Esophagus (tissue), 2 donors: Measurements from ENCODE around the gene RAB5IF. TPM values are rescaled to one million over a fixed set of nuclear protein-coding genes. Genes with fewer than 3 reads are reported as not detected.
A peak's percentile ranks its signal among the peaks of the same experiment; 100 is the strongest.

Source experiments
- H3K27ac ChIP-seq, 2 donors: one replicate each; pipeline ENCODE4 v1.5.1; 2013; ENCODE audit warnings: low read depth in 2 of 2, mild to moderate bottlenecking in 2 of 2, inconsistent platforms in 1 of 2, low read length in 1 of 2, moderate library complexity in 1 of 2
- H3K27me3 ChIP-seq, 2 donors: one replicate each; pipeline ENCODE4 v1.6.1; 2013; ENCODE audit warnings: low read length in 2 of 2, control low read depth in 1 of 2, mild to moderate bottlenecking in 1 of 2; ENCODE audit not compliant: insufficient read depth in 2 of 2, control insufficient read depth in 1 of 2
- H3K36me3 ChIP-seq, 2 donors: one replicate each; pipeline ENCODE4 v1.6.1; 2013; ENCODE audit warnings: low read length in 1 of 2; ENCODE audit not compliant: control insufficient read depth in 2 of 2, insufficient read depth in 2 of 2
- H3K4me1 ChIP-seq, 2 donors: one replicate each; pipeline ENCODE4 v1.6.1; 2013; ENCODE audit warnings: low read length in 1 of 2; ENCODE audit not compliant: control insufficient read depth in 2 of 2, insufficient read depth in 2 of 2
- H3K4me3 ChIP-seq, 2 donors: one replicate each; pipeline ENCODE4 v1.5.1; 2013; ENCODE audit warnings: low read length in 2 of 2, mild to moderate bottlenecking in 2 of 2, low read depth in 1 of 2, moderate library complexity in 1 of 2
- H3K9me3 ChIP-seq, 2 donors: one replicate each; pipeline ENCODE4 v1.6.1; 2013; ENCODE audit warnings: mild to moderate bottlenecking in 2 of 2, low read depth in 1 of 2, low read length in 1 of 2, moderate library complexity in 1 of 2; ENCODE audit not compliant: control insufficient read depth in 2 of 2, insufficient read depth in 1 of 2
- WGBS, 2 donors: extraction: QIAGEN DNeasy Blood & Tissue Kit; methylation state at CpG; one replicate each; pipeline ENCODE4 v1.1.7; 2013; 5-methylcytosine and 5-hydroxymethylcytosine counted together
- polyA plus RNA-seq, 2 donors: library from polyadenylated mRNA; stranded (reverse); fragments of 200-250 nt; gene quantifications; one replicate each; pipeline ENCODE4 v1.2.3, GENCODE V29; 2013
- donor health status: healthy with polysubstance abuse.
- donor health status: Bipolar disorder and iron deficiency.

RAB5IF gene
- polyA plus RNA-seq, 2 donors = 262 to 270 TPM

DNA sequence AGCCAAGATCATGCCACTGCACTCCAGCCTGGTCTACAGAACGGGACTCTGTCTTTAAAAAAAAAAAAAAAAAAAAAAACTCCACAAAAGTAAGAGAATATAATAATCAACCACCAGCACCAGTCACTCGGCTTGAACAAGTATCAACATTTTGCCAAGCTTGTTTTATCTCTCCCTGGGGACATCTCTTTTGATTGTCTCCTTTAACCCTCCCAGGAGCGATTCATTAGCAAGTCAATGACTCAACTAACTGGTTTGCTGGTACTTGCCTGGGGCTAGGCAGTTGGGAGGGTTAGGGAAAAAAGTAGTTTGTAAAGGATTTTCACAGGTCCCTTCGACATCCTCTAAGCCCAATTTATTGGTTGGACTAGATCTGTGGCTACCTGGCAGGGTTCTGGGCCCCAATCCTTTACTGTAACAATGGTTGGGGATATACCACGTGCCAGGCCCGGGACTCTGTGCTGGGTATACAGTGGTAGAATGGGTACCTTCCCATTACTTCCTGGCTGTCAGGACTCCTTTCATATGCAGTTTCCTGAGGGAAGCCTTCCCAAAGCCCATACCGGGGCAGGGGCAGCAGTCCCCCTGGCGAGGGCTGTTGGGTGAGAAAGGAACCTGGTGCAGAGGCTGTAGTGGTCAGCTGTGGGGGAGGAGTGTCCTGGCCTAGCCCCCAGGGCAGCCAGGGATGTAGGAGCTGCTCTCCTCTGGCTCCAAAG lies 20.0 kb upstream of the RAB5IF start:
- H3K4me3 ChIP-seq = no peak overlapping the region
- peak overlapping the region; percentile 26 to 62 for H3K27ac ChIP-seq
- H3K4me1 ChIP-seq = peaks cover 0 to 3% of the 10 kb centered on the region in 2 donors
- no peaks in the 10 kb centered on the region for H3K27me3 ChIP-seq
- H3K36me3 ChIP-seq = no peaks in the 10 kb centered on the region
- no peaks in the 10 kb centered on the region for H3K9me3 ChIP-seq
- 44 to 62% methylated on average over 8 of the region's 8 CpGs for WGBS, 2 donors

DNA sequence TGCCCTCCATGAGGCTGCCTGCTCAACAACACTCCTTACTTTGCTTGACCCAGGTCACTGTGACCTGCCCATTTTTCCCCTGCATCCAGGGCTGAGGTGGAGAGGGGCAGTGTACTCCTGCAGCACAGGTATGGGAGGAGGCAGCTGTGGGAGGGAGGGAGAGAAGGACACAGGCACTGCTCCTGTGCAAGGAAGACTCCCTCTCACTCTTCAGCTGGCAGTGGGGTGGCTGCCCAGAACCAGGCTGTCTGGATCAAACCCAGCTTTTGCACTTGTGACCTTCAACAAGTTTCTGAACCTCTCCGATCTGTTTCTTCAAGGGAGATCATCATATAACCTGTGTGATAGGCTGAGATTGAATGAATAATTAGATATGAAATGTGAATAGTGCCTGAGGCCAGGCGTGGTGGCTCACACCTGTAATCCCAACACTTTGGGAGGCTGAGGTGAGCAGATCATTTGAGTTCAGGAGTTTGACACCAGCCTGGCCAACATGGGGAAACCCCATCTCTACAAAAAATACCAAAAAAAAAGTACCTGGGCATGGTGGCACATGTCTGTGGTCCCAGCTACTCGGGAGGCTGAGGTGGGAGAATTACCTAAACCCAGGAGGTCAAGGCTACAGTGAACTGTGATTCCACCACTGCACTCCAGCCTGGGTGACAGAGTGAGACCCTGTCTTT lies 18.1 kb upstream of the RAB5IF start:
- Histone ChIP-seq H3K27me3 (no peaks in the 10 kb centered on the region), H3K36me3 (no peaks in the 10 kb centered on the region), H3K4me1 (peaks cover 0 to 3% of the 10 kb centered on the region in 2 donors), H3K9me3 (no peaks in the 10 kb centered on the region), H3K4me3 (no peak overlapping the region), H3K27ac (no peak overlapping the region)
- 73 to 78% methylated on average over 3 of the region's 3 CpGs for WGBS, 2 donors

DNA sequence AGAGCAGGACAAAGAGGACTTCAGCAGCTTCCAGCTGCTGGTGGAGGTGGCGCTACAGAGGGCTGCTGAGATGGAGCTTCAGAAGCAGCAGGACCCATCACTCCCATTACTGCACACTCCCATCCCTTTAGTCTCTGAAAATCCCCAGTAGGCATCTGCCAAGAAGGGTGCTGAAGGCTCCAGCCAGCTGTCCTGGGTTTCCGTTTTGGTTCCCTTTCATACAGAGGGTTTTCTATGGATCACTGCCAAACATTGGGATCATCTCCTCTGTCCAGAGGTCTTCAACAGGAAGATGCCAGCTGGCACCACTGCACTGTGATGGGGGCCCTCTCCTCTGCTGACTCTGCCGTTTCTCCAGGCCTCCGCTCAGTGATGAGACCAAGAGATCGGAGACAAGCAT lies 14.3 kb upstream of the RAB5IF start:
- H3K4me1 ChIP-seq = no peaks in the 10 kb centered on the region
- no peaks in the 10 kb centered on the region for H3K9me3 ChIP-seq
- peaks cover 0 to 2% of the 10 kb centered on the region in 2 donors for H3K36me3 ChIP-seq
- H3K4me3 ChIP-seq = no peak overlapping the region
- 80 to 82% methylated on average over 5 of the region's 5 CpGs for WGBS, 2 donors
- H3K27ac ChIP-seq = no peak overlapping the region
- no peaks in the 10 kb centered on the region for H3K27me3 ChIP-seq

DNA sequence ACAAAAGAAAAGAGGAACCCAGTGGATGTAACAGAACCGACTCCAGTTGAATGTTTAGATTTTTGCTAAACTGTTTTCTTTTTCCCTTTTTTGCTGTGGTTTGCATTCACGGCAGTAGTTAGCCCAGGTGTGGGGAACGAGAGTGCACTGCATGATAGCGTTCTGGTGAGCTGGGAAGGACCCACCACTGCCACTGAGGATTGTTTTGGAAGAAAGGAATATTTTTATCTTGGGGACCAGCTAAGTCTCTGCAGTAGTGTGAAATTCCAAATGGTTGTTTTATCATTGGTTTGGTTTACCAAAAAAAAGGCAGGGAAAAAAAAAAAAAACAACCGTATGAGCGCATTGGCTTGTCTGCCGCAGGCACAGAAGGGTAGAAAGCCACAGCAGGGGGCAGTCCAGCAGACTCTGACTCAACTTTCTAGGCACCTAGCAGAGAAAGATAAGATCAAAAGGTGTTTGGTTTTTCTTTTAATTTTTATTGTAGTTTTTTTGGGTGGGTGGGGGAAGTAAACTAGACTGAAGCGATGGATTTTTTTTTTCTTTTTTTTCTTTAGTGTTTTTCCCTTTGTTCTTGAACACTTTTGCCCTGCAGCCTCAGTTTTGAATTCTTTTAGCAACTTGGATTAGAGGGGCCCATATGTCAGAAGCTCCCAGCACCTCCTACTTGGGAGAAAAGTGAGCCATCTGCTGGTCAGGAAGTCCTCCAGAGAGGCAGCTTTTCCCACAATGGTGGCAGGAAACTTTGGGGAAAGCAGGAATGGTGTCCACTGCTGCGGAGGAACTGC lies 13.5 kb upstream of the RAB5IF start:
- 69 to 77% methylated on average over 9 of the region's 9 CpGs for WGBS, 2 donors
- Histone ChIP-seq H3K4me1 (no peaks in the 10 kb centered on the region), H3K27ac (no peak overlapping the region), H3K4me3 (no peak overlapping the region), H3K9me3 (no peaks in the 10 kb centered on the region), H3K36me3 (peaks cover 0 to 2% of the 10 kb centered on the region in 2 donors), H3K27me3 (no peaks in the 10 kb centered on the region)

DNA sequence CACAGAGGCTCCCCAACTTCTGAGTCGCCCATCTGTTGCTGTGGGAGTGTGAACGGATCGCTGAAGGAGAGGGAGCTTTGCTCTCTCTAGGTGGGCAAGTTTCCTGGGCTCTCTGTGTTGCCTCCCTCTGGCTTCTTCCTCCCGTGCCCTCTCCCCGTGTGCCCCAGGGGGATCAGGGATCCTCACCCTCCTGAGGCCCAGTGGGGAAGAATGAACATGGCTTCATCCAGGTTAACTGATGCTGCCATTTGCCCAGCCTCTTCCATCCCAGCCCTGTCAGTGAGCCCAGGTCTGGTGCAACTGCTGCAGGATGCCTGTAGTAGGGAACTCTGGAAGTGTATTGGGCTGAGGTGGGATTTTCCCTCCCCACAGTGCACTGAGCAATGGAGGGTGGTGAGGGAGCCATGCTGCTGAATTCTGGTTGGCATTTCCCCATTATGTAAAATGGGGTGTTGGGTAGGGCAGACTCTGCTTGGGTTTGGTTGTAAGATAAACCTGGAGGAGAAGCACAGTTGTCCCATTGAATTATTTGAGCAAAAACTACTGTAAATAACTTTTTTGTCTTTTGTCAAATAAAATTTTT lies 12.1 kb upstream of the RAB5IF start:
- H3K9me3 ChIP-seq = no peaks in the 10 kb centered on the region
- peaks cover 0 to 2% of the 10 kb centered on the region in 2 donors for H3K36me3 ChIP-seq
- 84 to 95% methylated on average over 5 of the region's 5 CpGs for WGBS, 2 donors
- H3K27me3 ChIP-seq = no peaks in the 10 kb centered on the region
- H3K4me1 ChIP-seq = no peaks in the 10 kb centered on the region
- H3K4me3 ChIP-seq = no peak overlapping the region
- no peak overlapping the region for H3K27ac ChIP-seq

DNA sequence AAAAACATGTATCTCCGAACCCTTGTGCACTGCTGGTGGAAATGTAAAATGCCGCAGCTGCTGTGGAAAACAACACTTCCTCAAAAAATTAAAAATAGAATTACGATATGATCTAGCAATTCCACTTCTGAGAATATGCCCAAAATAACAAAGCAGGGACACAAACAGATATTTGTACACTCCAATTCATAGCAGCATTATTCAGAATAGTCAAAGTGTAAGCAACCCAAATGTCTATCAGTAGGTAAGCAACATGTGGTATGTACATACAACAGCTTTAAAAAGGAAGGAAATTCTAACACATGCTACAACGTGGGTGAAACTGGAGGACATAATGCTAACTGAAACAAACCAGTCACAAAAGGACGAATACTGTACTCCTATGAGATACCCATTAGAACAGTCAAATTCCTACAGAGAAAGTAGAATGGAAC lies 5.7 kb upstream of the RAB5IF start:
- H3K9me3 ChIP-seq = no peaks in the 10 kb centered on the region
- 47 to 59% methylated on average over 5 of the region's 5 CpGs for WGBS, 2 donors

DNA sequence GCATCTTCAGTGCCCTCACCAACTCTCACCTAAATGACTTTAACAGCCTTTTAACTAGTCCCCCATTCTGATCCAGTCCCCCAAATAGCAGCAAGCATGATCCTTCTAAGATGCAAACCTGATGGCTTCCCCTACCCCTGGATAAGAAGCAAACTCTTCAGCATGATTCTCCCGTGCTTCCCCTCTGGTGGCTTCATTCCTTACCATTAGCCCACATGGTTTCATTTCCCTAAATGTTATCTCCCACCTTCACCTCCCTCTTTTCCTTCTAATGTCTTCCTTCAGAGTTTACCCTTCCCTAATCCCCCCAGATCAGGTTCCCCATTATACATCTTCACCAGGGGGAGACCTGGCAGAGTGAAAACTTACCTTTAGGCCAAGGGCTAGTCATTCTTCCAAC lies 4.0 kb upstream of the RAB5IF start:
- WGBS, 2 donors = 54 to 60% methylated on average over 1 of the region's 1 CpG
- Histone ChIP-seq H3K9me3 (no peaks in the 10 kb centered on the region), H3K36me3 (no peaks in the 10 kb centered on the region), H3K27ac (no peak overlapping the region), H3K27me3 (no peaks in the 10 kb centered on the region), H3K4me1 (peaks cover 0 to 5% of the 10 kb centered on the region in 2 donors), H3K4me3 (no peak overlapping the region)

More for the DNA sequence above, 5.7 kb upstream of the RAB5IF start:
- Histone ChIP-seq H3K27ac (no peak overlapping the region), H3K36me3 (no peaks in the 10 kb centered on the region), H3K4me3 (no peak overlapping the region), H3K4me1 (peaks cover 0 to under 1% of the 10 kb centered on the region in 2 donors), H3K27me3 (no peaks in the 10 kb centered on the region)

DNA sequence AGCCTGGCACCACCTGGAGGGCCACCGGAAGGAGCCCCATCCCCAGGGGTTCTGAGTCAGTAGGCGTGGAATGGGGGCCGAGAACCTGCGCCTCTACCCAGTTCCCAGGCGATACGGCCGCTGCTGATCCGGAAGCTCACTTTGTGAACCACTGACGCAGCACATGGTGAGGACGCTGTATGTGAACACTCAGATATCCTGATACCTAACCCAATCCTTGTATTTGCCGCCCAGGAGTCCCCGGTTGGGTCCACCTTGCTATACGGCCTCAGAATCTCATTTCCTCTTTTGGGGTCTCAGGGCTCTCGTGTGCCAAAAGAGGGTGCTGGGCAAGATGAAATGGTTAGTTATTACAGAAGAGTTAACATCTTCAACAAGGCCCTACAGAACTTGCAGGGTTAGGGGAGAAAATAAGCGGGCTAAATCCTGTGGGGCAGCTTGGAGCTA lies 604 bp upstream of the RAB5IF start:
- Histone ChIP-seq H3K4me3 (peak overlapping the region in 1 of 2 donors; percentile 22), H3K36me3 (peaks cover 0 to 13% of the 10 kb centered on the region in 2 donors), H3K4me1 (peaks cover 0 to 9% of the 10 kb centered on the region in 2 donors), H3K27ac (peak overlapping the region; percentile 90 to 91), H3K9me3 (no peaks in the 10 kb centered on the region), H3K27me3 (no peaks in the 10 kb centered on the region)
- WGBS, 2 donors = 50 to 53% methylated on average over 15 of the region's 15 CpGs
